HepG2 (cell line): ENCODE data around the gene ZNF225. TPM values are rescaled to one million over a fixed set of nuclear protein-coding genes. Genes with fewer than 3 reads are reported as not detected.

Experiments used
- ARID4A ChIP-seq: sonication (generic); formaldehyde crosslinking; IDR thresholded peaks from 2 replicates; pipeline ENCODE4 v1.5.0; 2020; ENCODE audit warnings: mild to moderate bottlenecking, missing genetic modification reagents, borderline replicate concordance
- ATRX ChIP-seq: sonication (generic); formaldehyde crosslinking; IDR thresholded peaks from 2 replicates; pipeline ENCODE4 v1.4.0; 2020; ENCODE audit warnings: missing genetic modification reagents, borderline replicate concordance
- CAMTA2 ChIP-seq: sonication (generic); formaldehyde crosslinking; IDR thresholded peaks from 2 replicates; pipeline ENCODE4 v1.4.0; 2020; ENCODE audit warnings: mild to moderate bottlenecking, missing genetic modification reagents, borderline replicate concordance
- CSRNP2 ChIP-seq: sonication (generic); formaldehyde crosslinking; conservative IDR thresholded peaks from 2 replicates; pipeline ENCODE4 v1.8.0; 2022; ENCODE audit warnings: low read depth, missing genetic modification reagents
- GATA4 ChIP-seq: sonication (generic); IDR thresholded peaks from 2 replicates; pipeline ENCODE4 v1.6.1; 2016; ENCODE audit warnings: antibody characterized with exemption, low read depth, borderline replicate concordance
- GPBP1L1 ChIP-seq: sonication (generic); formaldehyde crosslinking; IDR thresholded peaks from 2 replicates; pipeline ENCODE4 v1.5.0; 2020; ENCODE audit warnings: mild to moderate bottlenecking, missing genetic modification reagents
- IRF1 ChIP-seq: sonication (generic); formaldehyde crosslinking; IDR thresholded peaks from 2 replicates; pipeline ENCODE4 v1.4.0; 2020; ENCODE audit warnings: low read depth, mild to moderate bottlenecking, missing genetic modification reagents
- JUN ChIP-seq: sonication (generic); formaldehyde crosslinking; IDR thresholded peaks from 2 replicates; pipeline ENCODE4 v1.4.0; 2020; ENCODE audit warnings: mild to moderate bottlenecking, missing genetic modification reagents
- MBNL3 ChIP-seq: fragments of 250-450 bp; sonication (Bioruptor Pico); conservative IDR thresholded peaks from 2 replicates; pipeline ENCODE4 v1.8.0; 2022; ENCODE audit warnings: mild to moderate bottlenecking, inconsistent platforms
- MXI1 ChIP-seq: IDR thresholded peaks from 3 replicates; pipeline ENCODE4 v1.6.1; 2012; ENCODE audit warnings: low read depth, low read length, inconsistent platforms, borderline replicate concordance
- MYC ChIP-seq: sonication (generic); formaldehyde crosslinking; IDR thresholded peaks from 2 replicates; pipeline ENCODE4 v1.9.0; 2021; ENCODE audit warnings: missing genetic modification reagents, borderline replicate concordance
- NCOR1 ChIP-seq: fragments of 200-600 bp; sonication (generic); IDR thresholded peaks from 2 replicates; pipeline ENCODE4 v1.7.0; 2017; ENCODE audit warnings: antibody characterized with exemption, low read length, borderline replicate concordance
- TFE3 ChIP-seq: IDR thresholded peaks from 2 replicates; pipeline ENCODE4 v1.6.1; 2016
- ZNF451 ChIP-seq: sonication (generic); formaldehyde crosslinking; IDR thresholded peaks from 2 replicates; pipeline ENCODE4 v1.5.0; 2020; ENCODE audit warnings: mild to moderate bottlenecking, missing genetic modification reagents
- ZNF468 ChIP-seq: sonication (generic); formaldehyde crosslinking; IDR thresholded peaks from 2 replicates; pipeline ENCODE4 v1.8.0; 2022; ENCODE audit warnings: mild to moderate bottlenecking, moderate library complexity, missing genetic modification reagents
- ZNF501 ChIP-seq: sonication (generic); formaldehyde crosslinking; IDR thresholded peaks from 2 replicates; pipeline ENCODE4 v1.5.1; 2020; ENCODE audit warnings: mild to moderate bottlenecking, moderate library complexity, missing genetic modification reagents
- ZNF652 ChIP-seq: IDR thresholded peaks from 2 replicates; pipeline ENCODE4 v1.6.1; 2016; ENCODE audit warnings: low read depth, borderline replicate concordance
- ZNF746 ChIP-seq: sonication (generic); formaldehyde crosslinking; IDR thresholded peaks from 2 replicates; pipeline ENCODE4 v1.8.0; 2022; ENCODE audit warnings: mild to moderate bottlenecking, missing genetic modification reagents
- ZNF878 ChIP-seq: sonication (generic); formaldehyde crosslinking; IDR thresholded peaks from 2 replicates; pipeline ENCODE4 v1.8.1; 2023; ENCODE audit warnings: mild to moderate bottlenecking, missing genetic modification reagents, moderate library complexity
- polyA plus RNA-seq, 8 experiments: library from polyadenylated mRNA; depleted of rRNA in 3 of 8; stranded (reverse) in 7 of 8; unstranded in 1 of 8; fragments of >200 nt; fragmentation: Illumina TruSeq in 4 of 8; extraction: Trizol in 4 of 8; gene quantifications; 2 replicates each; pipeline versions ENCODE4 v1.2.1 to v1.2.3, GENCODE V29; 2011 to 2016; ENCODE audit warnings: low read depth in 4 of 8, missing spikeins in 1 of 8, mixed read lengths in 1 of 8; ENCODE audit not compliant: insufficient read depth in 1 of 8
- total RNA-seq, 5 experiments: library from RNA; depleted of rRNA; stranded (reverse); fragments of >200 nt; fragmentation: Illumina TruSeq; extraction: Trizol; gene quantifications; 2 replicates each; pipeline ENCODE4 v1.2.3, GENCODE V29; 2016; ENCODE audit warnings: low read depth in 1 of 5

The ZNF225 gene
- total and polyA plus RNA-seq, 2 of the 13 experiments (the other 11 are each of a cell fraction or from before 2014, with no cell fraction given): 0.87 to 3.3 TPM

GRCh38 chr19:44093931-44094765, 19.1 kb upstream of the ZNF225 start, which contains the start of gene ZNF224 (continued):
- peak; percentile 46; the same call in 1 of the 2 replicates for TF ChIP-seq NCOR1
- TF ChIP-seq GATA4: peak; percentile 48; the same call in 1 of the 2 replicates
- TF ChIP-seq ZNF468 (CRISPR knock-in tag): no peak
- peak; percentile 90 for TF ChIP-seq ZNF501 (CRISPR knock-in tag)
- no peak for TF ChIP-seq ZNF746
- TF ChIP-seq ARID4A (CRISPR knock-in tag): peak; percentile 91
- peak; percentile 70; the same call in 1 of the 3 replicates for TF ChIP-seq MXI1
- no peak for TF ChIP-seq CSRNP2 (CRISPR knock-in tag)
- TF ChIP-seq ZNF652: no peak
- no peak for TF ChIP-seq ZNF451 (CRISPR knock-in tag)
- no peak for TF ChIP-seq GPBP1L1 (CRISPR knock-in tag)
- TF ChIP-seq CAMTA2 (CRISPR knock-in tag): no peak
- no peak for TF ChIP-seq ZNF878 (CRISPR knock-in tag)
- peak; percentile 50; the same call in 1 of the 2 replicates for TF ChIP-seq MYC (CRISPR knock-in tag)
- TF ChIP-seq MBNL3: no peak
- no peak for TF ChIP-seq JUN
- no peak for TF ChIP-seq TFE3 (CRISPR knock-in tag)
- no peak for TF ChIP-seq ATRX (CRISPR knock-in tag)
- TF ChIP-seq IRF1 (CRISPR knock-in tag): no peak
